ENCODE results near the gene GPHA2. TPM values are rescaled to one million over a fixed set of nuclear protein-coding genes. Genes with fewer than 3 reads are reported as not detected.

Gene GPHA2
- polyA plus RNA-seq, 1 of the 3 experiments (the other 2 are of a cell fraction), result not detected

GRCh38 chr11:64885367-64886286 lies 50.1 kb downstream of the GPHA2 start:
- ChIA-PET CTCF (interaction anchor here (0.9 to 26.7 kb wide), 5 partner anchors 8 to 232 kb away, joined by 3 to 530 read pairs (median 4); partner anchors contain the start of genes CDC42BPG and ZNHIT2), POLR2A (no interaction called here)
- no peak for TF ChIP-seq FOXM1 (IDR thresholded peaks at IDR 0.05; ENCODE audit: low read depth)
- no peak for TF ChIP-seq NFIC (IDR thresholded peaks at IDR 0.05; ENCODE audit: borderline replicate concordance)
- TF ChIP-seq TCF12 (IDR thresholded peaks at IDR 0.05), result no peak
- TF ChIP-seq RAD21 (IDR thresholded peaks at IDR 0.05; ENCODE audit: low read length), result no peak
- no peak for TF ChIP-seq ZBTB33 (IDR thresholded peaks at IDR 0.05; ENCODE audit: borderline replicate concordance, low read depth)
- TF ChIP-seq PBX3 (IDR thresholded peaks at IDR 0.05), result no peak
- no peak for TF ChIP-seq EZH2phosphoT487 (IDR thresholded peaks at IDR 0.05; ENCODE audit: borderline replicate concordance, low read depth)
- TF ChIP-seq FOXJ3 (CRISPR knock-in tag; IDR thresholded peaks at IDR 0.05), result no peak
- TF ChIP-seq SMC3 (IDR thresholded peaks at IDR 0.05; ENCODE audit: low read depth, low read length), result no peak
- TF ChIP-seq YY1 (IDR thresholded peaks at IDR 0.05; ENCODE audit: low read depth), result no peak
- no peak for TF ChIP-seq EP300 (IDR thresholded peaks at IDR 0.05; ENCODE audit: borderline replicate concordance in 1 of 2, low read depth in 1 of 2, low read length in 1 of 2)
- TF ChIP-seq, protein P1, sequence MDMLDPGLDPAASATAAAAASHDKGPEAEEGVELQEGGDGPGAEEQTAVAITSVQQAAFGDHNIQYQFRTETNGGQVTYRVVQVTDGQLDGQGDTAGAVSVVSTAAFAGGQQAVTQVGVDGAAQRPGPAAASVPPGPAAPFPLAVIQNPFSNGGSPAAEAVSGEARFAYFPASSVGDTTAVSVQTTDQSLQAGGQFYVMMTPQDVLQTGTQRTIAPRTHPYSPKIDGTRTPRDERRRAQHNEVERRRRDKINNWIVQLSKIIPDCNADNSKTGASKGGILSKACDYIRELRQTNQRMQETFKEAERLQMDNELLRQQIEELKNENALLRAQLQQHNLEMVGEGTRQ (IDR thresholded peaks at IDR 0.05; ENCODE audit: borderline replicate concordance, low read depth, low read length), result no peak
- no peak for TF ChIP-seq USF1 (IDR thresholded peaks at IDR 0.05; ENCODE audit: borderline replicate concordance, low read depth)
- TF ChIP-seq GABPA (IDR thresholded peaks at IDR 0.05; ENCODE audit: low read depth), result no peak
- TF ChIP-seq, protein P2, sequence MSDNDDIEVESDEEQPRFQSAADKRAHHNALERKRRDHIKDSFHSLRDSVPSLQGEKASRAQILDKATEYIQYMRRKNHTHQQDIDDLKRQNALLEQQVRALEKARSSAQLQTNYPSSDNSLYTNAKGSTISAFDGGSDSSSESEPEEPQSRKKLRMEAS (IDR thresholded peaks at IDR 0.05; ENCODE audit: low read depth), result no peak
- TF ChIP-seq FOSL2 (IDR thresholded peaks at IDR 0.05; ENCODE audit: borderline replicate concordance, low read depth), result no peak
- no peak for TF ChIP-seq ELF1 (IDR thresholded peaks at IDR 0.05)
- TF ChIP-seq MXI1 (IDR thresholded peaks at IDR 0.05; ENCODE audit: low read depth, low read length), result no peak
- TF ChIP-seq, protein P3, sequence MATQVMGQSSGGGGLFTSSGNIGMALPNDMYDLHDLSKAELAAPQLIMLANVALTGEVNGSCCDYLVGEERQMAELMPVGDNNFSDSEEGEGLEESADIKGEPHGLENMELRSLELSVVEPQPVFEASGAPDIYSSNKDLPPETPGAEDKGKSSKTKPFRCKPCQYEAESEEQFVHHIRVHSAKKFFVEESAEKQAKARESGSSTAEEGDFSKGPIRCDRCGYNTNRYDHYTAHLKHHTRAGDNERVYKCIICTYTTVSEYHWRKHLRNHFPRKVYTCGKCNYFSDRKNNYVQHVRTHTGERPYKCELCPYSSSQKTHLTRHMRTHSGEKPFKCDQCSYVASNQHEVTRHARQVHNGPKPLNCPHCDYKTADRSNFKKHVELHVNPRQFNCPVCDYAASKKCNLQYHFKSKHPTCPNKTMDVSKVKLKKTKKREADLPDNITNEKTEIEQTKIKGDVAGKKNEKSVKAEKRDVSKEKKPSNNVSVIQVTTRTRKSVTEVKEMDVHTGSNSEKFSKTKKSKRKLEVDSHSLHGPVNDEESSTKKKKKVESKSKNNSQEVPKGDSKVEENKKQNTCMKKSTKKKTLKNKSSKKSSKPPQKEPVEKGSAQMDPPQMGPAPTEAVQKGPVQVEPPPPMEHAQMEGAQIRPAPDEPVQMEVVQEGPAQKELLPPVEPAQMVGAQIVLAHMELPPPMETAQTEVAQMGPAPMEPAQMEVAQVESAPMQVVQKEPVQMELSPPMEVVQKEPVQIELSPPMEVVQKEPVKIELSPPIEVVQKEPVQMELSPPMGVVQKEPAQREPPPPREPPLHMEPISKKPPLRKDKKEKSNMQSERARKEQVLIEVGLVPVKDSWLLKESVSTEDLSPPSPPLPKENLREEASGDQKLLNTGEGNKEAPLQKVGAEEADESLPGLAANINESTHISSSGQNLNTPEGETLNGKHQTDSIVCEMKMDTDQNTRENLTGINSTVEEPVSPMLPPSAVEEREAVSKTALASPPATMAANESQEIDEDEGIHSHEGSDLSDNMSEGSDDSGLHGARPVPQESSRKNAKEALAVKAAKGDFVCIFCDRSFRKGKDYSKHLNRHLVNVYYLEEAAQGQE (IDR thresholded peaks at IDR 0.05; ENCODE audit: low read depth, low read length), result no peak
- TF ChIP-seq TAF1 (IDR thresholded peaks at IDR 0.05; ENCODE audit: borderline replicate concordance, low read depth, low read length), result no peak
- peak overlapping the region; percentile 70; the same call in 1 of the 2 replicates for H2AFZ ChIP-seq (ENCODE audit: low read depth)
- no peaks in the 10 kb centered on the region for H3K79me2 ChIP-seq (ENCODE audit: insufficient read depth)
- H3K9ac ChIP-seq, result no peak overlapping the region
- no peak for DNase-seq
- H3K4me2 ChIP-seq, result no peak overlapping the region
- peaks cover 5% of the 10 kb centered on the region for H3F3A ChIP-seq (replicated peaks; ENCODE audit: insufficient read depth)
- peaks cover 0 to 17% of the 10 kb centered on the region in 2 experiments; a peak in 1 of 4 replicates for H3K4me1 ChIP-seq (ENCODE audit: control insufficient read depth in 1 of 2, insufficient read depth in 2 of 2, low read depth in 1 of 2, low read length in 1 of 2)
- no peaks in the 10 kb centered on the region for H3K27me3 ChIP-seq (ENCODE audit: insufficient read depth)
- H3K4me3 ChIP-seq (ENCODE audit: low read depth in 2 of 2, low read length in 1 of 2), result no peak overlapping the region
- WGBS (ENCODE audit: low lambda C conversion rate), result 75% methylated on average over 14 of the region's 15 CpGs
- H3K27ac ChIP-seq (ENCODE audit: low read depth in 2 of 2, low read length in 1 of 2), result peak overlapping the region in 1 of 2 experiments; percentile 55; a peak in 2 of 4 replicates
- no peaks in the 10 kb centered on the region for H3K9me2 ChIP-seq
- H3K9me3 ChIP-seq, result no peaks in the 10 kb centered on the region
- H3K36me3 ChIP-seq (replicated peaks in 1 of 2; ENCODE audit: control insufficient read depth in 1 of 2, insufficient read depth in 2 of 2, low read length in 1 of 2), result no peaks in the 10 kb centered on the region
- H4K20me1 ChIP-seq (ENCODE audit: insufficient read depth), result no peaks in the 10 kb centered on the region
